Esophagus (tissue), 2 donors: ENCODE data around the gene SP140L. TPM values are rescaled to one million over a fixed set of nuclear protein-coding genes. Genes with fewer than 3 reads are reported as not detected.
A peak's percentile ranks its signal among the peaks of the same experiment; 100 is the strongest.
"Not testable (repeated sequence)": the region's sequence is repeated elsewhere in the genome, so short reads cannot be mapped to it uniquely, and the experiment has no call there.

Source experiments
- H3K27ac ChIP-seq, 2 donors: one replicate each; pipeline ENCODE4 v1.5.1; 2013; ENCODE audit warnings: low read depth in 2 of 2, mild to moderate bottlenecking in 2 of 2, inconsistent platforms in 1 of 2, low read length in 1 of 2, moderate library complexity in 1 of 2
- H3K27me3 ChIP-seq, 2 donors: one replicate each; pipeline ENCODE4 v1.6.1; 2013; ENCODE audit warnings: low read length in 2 of 2, control low read depth in 1 of 2, mild to moderate bottlenecking in 1 of 2; ENCODE audit not compliant: insufficient read depth in 2 of 2, control insufficient read depth in 1 of 2
- H3K36me3 ChIP-seq, 2 donors: one replicate each; pipeline ENCODE4 v1.6.1; 2013; ENCODE audit warnings: low read length in 1 of 2; ENCODE audit not compliant: control insufficient read depth in 2 of 2, insufficient read depth in 2 of 2
- H3K4me1 ChIP-seq, 2 donors: one replicate each; pipeline ENCODE4 v1.6.1; 2013; ENCODE audit warnings: low read length in 1 of 2; ENCODE audit not compliant: control insufficient read depth in 2 of 2, insufficient read depth in 2 of 2
- H3K4me3 ChIP-seq, 2 donors: one replicate each; pipeline ENCODE4 v1.5.1; 2013; ENCODE audit warnings: low read length in 2 of 2, mild to moderate bottlenecking in 2 of 2, low read depth in 1 of 2, moderate library complexity in 1 of 2
- H3K9me3 ChIP-seq, 2 donors: one replicate each; pipeline ENCODE4 v1.6.1; 2013; ENCODE audit warnings: mild to moderate bottlenecking in 2 of 2, low read depth in 1 of 2, low read length in 1 of 2, moderate library complexity in 1 of 2; ENCODE audit not compliant: control insufficient read depth in 2 of 2, insufficient read depth in 1 of 2
- WGBS, 2 donors: extraction: QIAGEN DNeasy Blood & Tissue Kit; methylation state at CpG; one replicate each; pipeline ENCODE4 v1.1.7; 2013; 5-methylcytosine and 5-hydroxymethylcytosine counted together
- polyA plus RNA-seq, 2 donors: library from polyadenylated mRNA; stranded (reverse); fragments of 200-250 nt; gene quantifications; one replicate each; pipeline ENCODE4 v1.2.3, GENCODE V29; 2013
- donor health status: healthy with polysubstance abuse.
- donor health status: Bipolar disorder and iron deficiency.

The SP140L gene
- polyA plus RNA-seq, 2 donors: 5.5 to 10.6 TPM

- 67 to 72% methylated on average over 5 of the region's 5 CpGs for WGBS, 2 donors
- peaks cover 0 to 2% of the 10 kb centered on the region in 2 donors for H3K36me3 ChIP-seq
These were observed 73.5 kb downstream of the SP140L start for GRCh38 chr2:230400454-230400853.

GRCh38 chr2:230401026-230401425 is 74.0 kb downstream of the SP140L start:
- WGBS, 2 donors: 77 to 84% methylated on average over 2 of the region's 6 CpGs
- not testable (repeated sequence) for H3K27ac ChIP-seq, H3K4me3 ChIP-seq, H3K36me3 ChIP-seq, H3K27me3 ChIP-seq, H3K4me1 ChIP-seq, H3K9me3 ChIP-seq

More at GRCh38 chr2:230400454-230400853, 73.5 kb downstream of the SP140L start:
- Histone ChIP-seq H3K4me1 (no peaks in the 10 kb centered on the region), H3K27me3 (no peaks in the 10 kb centered on the region), H3K4me3 (no peak overlapping the region), H3K9me3 (peaks cover 0 to 5% of the 10 kb centered on the region in 2 donors), H3K27ac (no peak overlapping the region)

- Histone ChIP-seq H3K27ac (no peak overlapping the region), H3K4me1 (peaks cover 0 to 3% of the 10 kb centered on the region in 2 donors), H3K27me3 (no peaks in the 10 kb centered on the region), H3K36me3 (peaks cover 0 to 2% of the 10 kb centered on the region in 2 donors), H3K4me3 (no peak overlapping the region), H3K9me3 (no peaks in the 10 kb centered on the region)
- 96 to 98% methylated on average over 7 of the region's 7 CpGs for WGBS, 2 donors
These were observed 76.8 kb downstream of the SP140L start for GRCh38 chr2:230403746-230404145.

GRCh38 chr2:230405824-230406223 is 78.8 kb downstream of the SP140L start:
- WGBS, 2 donors: 93 to 96% methylated on average over 3 of the region's 3 CpGs
- no peak overlapping the region for H3K4me3 ChIP-seq
- no peaks in the 10 kb centered on the region for H3K27me3 ChIP-seq
- peaks cover 0 to 6% of the 10 kb centered on the region in 2 donors for H3K4me1 ChIP-seq
- peaks cover 0 to 2% of the 10 kb centered on the region in 2 donors for H3K36me3 ChIP-seq
- H3K27ac ChIP-seq: no peak overlapping the region
- H3K9me3 ChIP-seq: no peaks in the 10 kb centered on the region

GRCh38 chr2:230408244-230408842 is 81.3 kb downstream of the SP140L start:
- 44 to 54% methylated on average over 3 of the region's 3 CpGs for WGBS, 2 donors
- H3K4me1 ChIP-seq: peaks cover 3 to 14% of the 10 kb centered on the region in 2 donors
- peak overlapping the region in 1 of 2 donors; percentile 46 for H3K27ac ChIP-seq
- no peaks in the 10 kb centered on the region for H3K36me3 ChIP-seq
- no peak overlapping the region for H3K4me3 ChIP-seq
- H3K27me3 ChIP-seq: no peaks in the 10 kb centered on the region
- no peaks in the 10 kb centered on the region for H3K9me3 ChIP-seq

- not testable (repeated sequence) for H3K27me3 ChIP-seq, H3K9me3 ChIP-seq, H3K4me3 ChIP-seq, H3K36me3 ChIP-seq
- Histone ChIP-seq H3K4me1 (peaks cover 3 to 14% of the 10 kb centered on the region in 2 donors), H3K27ac (peak overlapping the region in 1 of 2 donors; percentile 46)
- WGBS, 2 donors: 20 to 34% methylated on average over 2 of the region's 2 CpGs
These were observed 82.3 kb downstream of the SP140L start for GRCh38 chr2:230409316-230409715.

- Histone ChIP-seq H3K4me3 (no peak overlapping the region), H3K27me3 (no peaks in the 10 kb centered on the region), H3K4me1 (peaks cover 3 to 16% of the 10 kb centered on the region in 2 donors), H3K9me3 (no peaks in the 10 kb centered on the region), H3K36me3 (no peaks in the 10 kb centered on the region), H3K27ac (no peak overlapping the region)
- 98 to 100% methylated on average over 1 of the region's 1 CpG for WGBS, 2 donors
These were observed 83.3 kb downstream of the SP140L start for GRCh38 chr2:230410263-230410662.

GRCh38 chr2:230410861-230411569 is 84.0 kb downstream of the SP140L start:
- WGBS, 2 donors: 36 to 38% methylated on average over 16 of the region's 16 CpGs
- Histone ChIP-seq H3K4me1 (peaks cover 3 to 16% of the 10 kb centered on the region in 2 donors), H3K27ac (peak overlapping the region; percentile 86)

GRCh38 chr2:230411570-230412370 is 84.8 kb downstream of the SP140L start:
- H3K4me1 ChIP-seq: peaks cover 3 to 16% of the 10 kb centered on the region in 2 donors
- WGBS, 2 donors: 1% methylated on average over 57 of the region's 57 CpGs

More at GRCh38 chr2:230410861-230411569, 84.0 kb downstream of the SP140L start:
- no peaks in the 10 kb centered on the region for H3K27me3 ChIP-seq
- H3K36me3 ChIP-seq: no peaks in the 10 kb centered on the region
- no peaks in the 10 kb centered on the region for H3K9me3 ChIP-seq
- H3K4me3 ChIP-seq: peak overlapping the region; percentile 73 to 78

More at GRCh38 chr2:230411570-230412370, 84.8 kb downstream of the SP140L start:
- no peaks in the 10 kb centered on the region for H3K27me3 ChIP-seq
- H3K27ac ChIP-seq: peak overlapping the region; percentile 86
- H3K36me3 ChIP-seq: no peaks in the 10 kb centered on the region
- H3K4me3 ChIP-seq: peak overlapping the region; percentile 73 to 78
- H3K9me3 ChIP-seq: no peaks in the 10 kb centered on the region
